COLO668 (cell line): Measurements from ENCODE around the gene MRPL28.
"Not testable (repeated sequence)": the region's sequence is repeated elsewhere in the genome, so short reads cannot be mapped to it uniquely, and the experiment has no call there.

ENCODE experiments used
- DNase-seq: peaks from one replicate; lab custom pipeline; 2025; ENCODE audit not compliant: unreplicated experiment; lab: John Stamatoyannopoulos, UW

The MRPL28 gene

GRCh38 chr16:341095-341973 lies 29.0 kb downstream of the MRPL28 start:
- DNase-seq, result not testable (repeated sequence)

- no peak for DNase-seq
These were observed 29.8 kb downstream of the MRPL28 start for GRCh38 chr16:340370-341091.

GRCh38 chr16:339680-340079 lies 30.7 kb downstream of the MRPL28 start:
- DNase-seq, result no peak

DNA sequence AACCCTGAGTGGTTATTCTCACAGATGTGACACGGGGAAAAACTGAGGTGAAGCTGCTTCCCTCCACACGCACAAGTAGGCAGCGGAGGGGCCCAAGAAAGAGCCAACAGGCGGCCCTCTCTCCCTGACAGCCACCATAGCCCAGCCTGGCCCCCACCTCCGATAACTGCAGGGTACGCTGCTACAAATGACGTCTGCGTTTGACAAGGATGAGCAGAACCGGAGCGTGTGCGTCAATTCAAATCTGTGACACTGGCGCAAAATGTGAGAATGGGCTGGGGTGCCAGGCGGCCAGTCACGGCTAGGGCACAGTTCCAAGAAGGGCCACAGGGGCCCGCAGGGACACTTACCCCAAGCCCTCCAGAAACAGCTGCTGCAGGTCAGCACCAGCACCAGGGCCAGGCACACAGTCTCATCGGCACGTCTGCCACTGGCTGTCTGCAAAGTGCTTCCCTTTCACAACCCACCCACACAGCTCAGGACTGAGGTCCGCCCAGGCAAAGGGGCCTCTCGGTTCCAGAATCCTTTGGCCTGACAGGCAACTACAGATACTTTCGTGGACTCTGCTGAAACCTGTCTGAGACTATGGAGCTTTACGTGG lies 32.3 kb downstream of the MRPL28 start:
- no peak for DNase-seq

DNA sequence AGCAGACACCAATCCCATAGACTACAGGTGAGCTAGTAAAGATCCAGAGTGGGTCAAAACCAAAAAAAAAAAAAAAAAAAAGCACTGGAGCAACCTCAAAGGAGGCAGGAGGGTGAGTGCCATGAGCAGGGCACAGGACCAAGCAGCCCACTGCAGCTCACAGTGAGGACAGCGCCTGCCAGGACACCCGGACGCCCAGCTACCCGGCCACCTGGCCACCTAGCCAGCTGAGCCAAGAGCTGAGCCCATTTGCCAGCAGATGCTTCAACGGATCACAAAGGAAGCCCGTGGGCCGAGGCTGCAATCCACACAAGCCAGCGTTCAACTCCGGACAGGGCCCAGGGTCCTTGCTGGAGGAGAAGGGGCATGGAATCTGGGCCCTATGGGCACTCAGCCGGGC lies 32.9 kb downstream of the MRPL28 start:
- peak; percentile 32 for DNase-seq

DNA sequence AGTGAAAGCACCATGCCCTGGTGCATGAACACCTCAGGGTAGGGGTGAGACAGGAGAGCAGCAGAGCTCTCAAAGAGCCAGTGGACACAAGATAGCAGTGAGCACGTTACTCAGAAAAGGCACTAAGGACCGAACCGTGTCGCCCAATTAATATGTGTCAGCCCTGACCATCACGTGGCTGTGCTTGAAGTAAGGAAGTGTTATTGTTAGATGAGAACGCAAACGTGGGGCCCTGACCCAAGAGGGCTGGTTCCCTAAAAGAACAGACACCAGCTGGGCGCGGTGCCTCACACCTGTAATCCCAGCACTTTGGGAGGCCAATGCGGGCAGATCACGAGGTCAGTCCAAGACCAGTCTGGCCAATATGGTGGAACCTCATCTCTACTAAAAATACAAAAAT lies 34.1 kb downstream of the MRPL28 start:
- no peak for DNase-seq

GRCh38 chr16:334861-335632 lies 35.3 kb downstream of the MRPL28 start:
- not testable (repeated sequence) for DNase-seq

DNA sequence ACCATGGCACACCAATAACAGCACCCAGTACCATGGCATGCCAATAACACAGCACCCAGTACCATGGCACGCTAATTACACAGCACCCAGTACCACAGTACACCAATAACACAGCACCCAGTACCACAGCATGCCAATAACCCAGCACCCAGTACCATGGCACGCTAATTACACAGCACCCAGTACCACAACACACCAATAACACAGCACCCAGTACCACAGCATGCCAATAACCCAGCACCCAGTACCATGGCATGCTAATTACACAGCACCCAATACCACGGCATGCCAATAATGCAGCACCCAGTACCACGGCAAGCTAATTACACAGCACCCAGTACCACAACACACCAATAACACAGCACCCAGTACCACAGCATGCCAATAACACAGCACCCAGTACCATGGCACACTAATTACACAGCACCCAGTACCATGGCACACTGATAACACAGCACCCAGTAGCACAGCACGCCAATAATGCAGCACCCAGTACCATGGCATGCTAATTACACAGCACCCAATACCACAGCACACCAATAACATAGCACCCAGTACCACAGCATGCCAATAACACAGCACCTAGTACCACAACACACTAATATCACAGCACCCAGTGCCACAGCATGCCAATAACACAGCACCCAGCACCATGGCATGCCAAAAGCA lies 36.0 kb downstream of the MRPL28 start:
- DNase-seq, result not testable (repeated sequence)

- DNase-seq, result no peak
These were observed 36.8 kb downstream of the MRPL28 start for GRCh38 chr16:333406-334094.

DNA sequence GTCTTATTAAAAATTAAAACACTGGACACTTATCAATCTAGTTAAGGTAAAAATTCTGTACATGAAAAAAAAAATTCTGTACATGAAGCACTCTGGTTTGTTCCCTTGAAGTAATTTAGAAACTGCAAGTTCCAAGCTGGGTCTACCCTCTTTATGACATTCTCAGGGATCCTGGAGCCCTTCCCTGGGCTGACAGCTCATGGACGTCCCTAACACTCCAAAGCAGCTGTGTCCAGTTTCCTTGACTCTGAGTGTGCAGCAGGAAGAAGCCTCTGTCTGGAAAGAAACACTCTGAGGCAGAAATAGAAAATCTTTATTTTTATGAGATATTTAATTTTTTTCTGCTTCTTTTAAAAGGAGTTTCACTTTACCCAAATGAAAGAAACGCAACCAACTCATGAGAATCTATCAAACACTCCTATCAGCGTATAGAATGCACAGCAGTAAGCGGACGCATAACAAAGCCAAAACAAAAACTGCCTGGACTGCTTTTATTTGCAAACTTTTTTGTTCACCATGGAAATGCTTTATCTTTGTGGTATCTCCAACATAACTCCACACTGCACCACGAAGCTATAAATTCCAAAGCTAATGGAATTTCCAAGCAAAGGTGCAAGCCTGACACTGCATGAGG lies 39.0 kb downstream of the MRPL28 start:
- DNase-seq, result not testable (repeated sequence)

DNA sequence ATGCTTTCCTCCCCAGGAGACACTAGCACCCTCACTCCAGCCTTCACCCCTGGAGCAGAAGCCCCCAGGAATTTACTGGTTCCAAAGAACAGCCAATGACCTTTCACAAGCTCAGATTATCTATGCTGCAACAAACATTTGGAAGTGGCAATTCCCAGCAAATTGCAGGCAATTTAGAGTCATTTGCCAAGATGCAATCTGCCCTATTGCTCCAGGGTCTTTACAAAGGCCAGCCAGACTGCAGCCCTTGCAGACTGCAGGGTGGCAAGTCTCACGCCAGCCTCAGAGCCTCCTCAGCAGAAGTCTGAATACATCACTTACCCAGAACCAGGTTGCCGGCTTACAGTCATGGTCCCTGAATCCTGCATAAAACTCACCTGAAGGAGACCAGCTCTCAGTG lies 39.6 kb downstream of the MRPL28 start:
- DNase-seq, result no peak

DNA sequence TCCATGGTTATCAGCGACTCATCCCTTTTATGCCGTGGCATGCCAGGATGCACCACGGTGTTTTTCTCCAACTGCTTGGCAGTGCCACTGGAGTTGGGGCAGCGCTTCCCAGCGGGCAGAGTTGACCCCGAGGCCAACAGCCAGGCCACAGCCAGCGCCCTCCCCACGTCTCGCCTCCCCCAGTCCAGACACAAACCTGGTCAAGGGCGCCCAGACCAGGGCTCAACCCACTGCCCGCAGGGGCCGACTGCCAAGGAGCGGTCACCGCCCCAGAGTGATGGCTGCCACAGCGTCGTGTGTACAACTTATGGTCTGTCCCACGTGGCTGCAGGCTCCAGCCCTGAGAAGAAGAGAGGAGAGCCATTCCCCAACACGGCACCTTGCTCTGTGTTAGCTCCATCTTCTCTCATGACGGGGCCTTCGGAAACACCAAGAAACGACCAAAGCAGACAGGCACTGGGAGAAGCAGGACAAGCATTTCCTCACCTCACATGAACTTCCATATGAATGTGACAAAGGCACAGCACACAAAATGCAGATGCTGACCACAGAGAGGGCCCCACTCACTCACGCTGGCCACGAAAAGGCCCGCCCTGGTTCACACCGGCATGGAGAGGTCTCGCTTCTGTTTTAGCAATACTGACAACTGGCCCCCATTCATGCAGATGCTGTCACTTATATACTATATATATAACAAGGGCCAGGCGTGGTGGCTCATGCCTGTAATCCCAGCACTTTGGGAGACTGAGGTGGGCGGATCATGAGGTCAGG lies 44.8 kb downstream of the MRPL28 start:
- no peak for DNase-seq

DNA sequence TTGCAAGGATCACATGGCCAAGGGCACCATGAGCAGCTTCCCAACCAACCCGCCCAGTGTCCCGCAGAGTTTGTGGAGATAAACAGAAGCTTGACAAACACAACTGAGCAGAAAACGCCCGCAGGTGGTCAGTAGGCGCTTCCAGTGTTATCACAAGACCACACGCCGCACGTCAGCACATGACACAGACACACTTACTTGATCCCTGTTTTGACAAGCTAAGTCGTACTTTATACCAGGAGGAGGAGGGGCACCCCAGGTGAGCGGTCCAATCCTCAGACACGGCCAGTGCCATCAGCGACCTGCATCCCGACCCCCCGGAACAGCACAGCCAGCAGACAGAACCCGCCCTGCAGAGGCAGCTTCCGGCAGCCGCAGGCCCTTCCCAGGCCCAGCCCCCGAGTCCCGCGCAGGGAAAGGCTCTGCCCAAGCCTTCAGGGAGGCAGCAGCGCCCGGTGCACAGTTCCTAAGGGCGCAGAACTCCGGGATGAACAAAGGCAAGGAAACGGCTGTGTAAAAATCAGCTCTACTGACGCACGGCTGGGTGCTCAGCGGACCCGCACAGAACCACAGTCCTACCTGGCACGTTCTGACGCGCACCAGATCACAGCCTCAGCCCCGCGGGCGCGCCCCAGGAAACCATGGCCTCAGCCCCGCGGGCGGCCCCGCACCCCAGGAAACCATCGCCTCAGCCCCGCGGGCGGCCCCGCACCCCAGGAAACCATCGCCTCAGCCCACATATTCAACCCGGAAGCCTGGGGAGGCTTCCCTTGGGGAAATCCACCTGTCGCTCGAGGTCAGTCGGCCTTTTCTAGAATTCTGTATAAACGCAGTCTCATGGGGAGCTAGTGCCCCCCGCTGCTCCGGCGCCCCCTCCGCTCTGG lies 45.6 kb downstream of the MRPL28 start:
- DNase-seq, result peak; percentile 93

GRCh38 chr16:324201-324450 lies 46.2 kb downstream of the MRPL28 start:
- DNase-seq, result no peak

GRCh38 chr16:322476-323143 lies 47.7 kb downstream of the MRPL28 start:
- DNase-seq, result no peak

DNA sequence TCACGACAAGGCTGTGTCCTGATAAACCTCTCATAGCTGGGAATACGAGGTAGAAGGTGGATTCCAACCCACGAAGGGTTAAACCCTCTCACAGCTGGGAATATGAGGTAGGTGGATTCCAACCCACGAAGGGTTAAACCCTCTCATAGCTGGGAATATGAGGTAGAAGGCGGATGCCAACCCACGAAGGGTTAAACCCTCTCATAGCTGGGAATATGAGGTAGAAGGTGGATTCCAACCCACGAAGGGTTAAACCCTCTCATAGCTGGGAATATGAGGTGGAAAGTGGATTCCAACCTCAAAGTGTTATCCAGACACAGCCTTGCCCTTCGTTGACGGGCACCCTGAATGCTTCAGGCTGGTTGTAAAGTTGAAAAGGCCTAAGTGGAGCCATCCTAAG lies 48.8 kb downstream of the MRPL28 start:
- DNase-seq, result no peak

DNA sequence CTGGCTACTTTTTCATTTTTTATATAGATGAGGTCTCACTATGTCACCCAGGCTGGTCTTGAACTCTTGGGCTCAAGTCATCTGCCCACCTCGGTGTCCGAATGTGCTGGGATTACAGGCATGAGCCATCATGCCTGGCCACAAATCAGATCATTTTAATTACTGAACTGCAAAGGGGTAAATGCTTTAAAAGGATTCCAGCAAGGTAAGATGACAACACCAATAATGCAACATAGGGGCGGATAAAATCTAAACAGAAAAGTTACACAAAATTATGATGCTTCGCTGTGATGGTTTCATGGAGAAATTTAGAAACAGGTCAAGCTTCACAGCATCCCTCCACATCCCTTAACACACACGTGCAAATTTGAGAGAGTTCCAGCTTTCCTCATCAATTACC lies 50.1 kb downstream of the MRPL28 start:
- DNase-seq, result no peak

DNA sequence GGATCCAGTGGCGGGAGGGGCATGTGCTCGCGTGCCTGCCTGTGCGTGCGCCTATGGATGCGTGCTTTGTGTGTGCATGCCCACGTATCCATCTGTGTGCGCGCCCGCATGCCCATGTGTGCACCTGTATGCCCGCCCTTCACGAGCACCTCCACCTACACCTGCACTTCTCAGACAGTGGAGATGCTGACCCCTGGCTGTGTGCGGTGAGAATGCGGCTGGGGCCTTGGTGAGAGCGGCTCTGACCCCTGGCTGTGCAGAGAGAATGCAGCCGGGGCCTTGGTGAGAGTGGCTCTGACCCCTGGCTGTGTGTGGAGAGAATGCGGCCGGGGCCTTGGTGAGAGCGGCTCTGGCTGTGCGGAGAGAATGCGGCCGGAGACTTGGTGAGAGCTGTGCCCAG lies 51.7 kb downstream of the MRPL28 start:
- no peak for DNase-seq
